Activated CD4-positive, alpha-beta T cell treated with anti-CD3 and anti-CD28 coated beads for 1 hour (primary cell): ENCODE results near the gene BTBD18.

Source experiments
- DNase-seq: peaks from one replicate; pipeline ENCODE4 v3.0.0-alpha.2; 2020

BTBD18 gene, protein sequence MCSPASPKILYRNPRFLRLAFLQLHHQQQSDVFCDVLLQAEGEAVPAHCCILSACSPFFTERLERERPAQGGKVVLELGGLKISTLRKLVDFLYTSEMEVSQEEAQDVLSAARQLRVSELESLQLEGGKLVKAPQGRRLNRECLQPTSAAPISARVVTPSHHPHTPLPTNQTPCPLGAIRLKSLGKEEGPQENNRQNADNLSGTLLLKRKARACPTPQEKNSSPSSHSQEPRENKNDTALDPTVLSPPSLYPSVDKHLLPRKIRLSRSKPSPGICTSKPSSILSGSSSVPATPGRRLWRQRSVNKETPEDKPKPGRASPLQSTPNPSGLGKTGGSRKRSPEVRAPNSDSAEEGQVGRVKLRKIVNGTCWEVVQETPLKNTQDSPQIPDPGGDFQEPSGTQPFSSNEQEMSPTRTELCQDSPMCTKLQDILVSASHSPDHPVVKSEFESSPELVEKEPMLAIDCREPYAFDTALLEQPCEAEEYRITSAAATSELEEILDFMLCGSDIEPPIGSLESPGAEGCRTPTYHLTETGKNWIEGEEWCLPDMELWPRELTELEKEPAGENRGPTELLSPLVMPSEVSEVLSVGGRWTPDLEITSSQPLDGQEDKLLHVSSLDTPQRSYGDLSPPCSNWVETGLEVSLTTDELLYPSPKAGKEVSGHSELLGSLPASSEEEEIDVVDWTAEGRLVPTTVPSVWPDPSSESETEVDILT

DNA sequence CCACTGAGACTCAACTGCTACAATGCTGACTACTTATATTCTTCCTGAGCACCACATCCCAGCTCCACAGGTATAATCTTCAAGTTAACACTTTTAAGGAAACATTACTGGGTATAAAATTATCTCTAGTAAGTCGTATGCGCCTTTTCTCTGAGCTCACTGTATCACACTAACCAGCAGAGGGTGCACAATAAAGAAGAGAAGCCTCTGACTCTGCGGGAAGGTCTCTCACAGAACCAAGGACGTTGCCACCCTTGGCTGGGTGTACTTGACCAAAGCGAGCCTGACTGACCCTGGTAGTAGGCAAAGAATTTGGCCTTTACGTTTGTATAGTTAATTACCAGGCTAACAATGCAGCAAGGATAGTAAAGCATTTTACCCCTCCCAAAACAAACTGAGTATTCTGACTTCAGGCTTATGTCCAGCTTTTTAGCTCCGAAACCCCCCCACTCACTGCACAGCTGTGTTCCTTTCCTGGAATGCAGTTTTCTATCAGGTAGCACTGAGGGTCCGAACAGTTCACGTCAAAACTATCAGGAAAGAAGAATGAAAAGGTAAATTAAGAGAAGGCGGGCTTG lies at the start of gene BTBD18:
BTBD18 (minus strand) TSS at position 144 of the 578 bp plus-strand sequence. CDS start 631 bp downstream, outside the sequence.
- no peak for DNase-seq

DNA sequence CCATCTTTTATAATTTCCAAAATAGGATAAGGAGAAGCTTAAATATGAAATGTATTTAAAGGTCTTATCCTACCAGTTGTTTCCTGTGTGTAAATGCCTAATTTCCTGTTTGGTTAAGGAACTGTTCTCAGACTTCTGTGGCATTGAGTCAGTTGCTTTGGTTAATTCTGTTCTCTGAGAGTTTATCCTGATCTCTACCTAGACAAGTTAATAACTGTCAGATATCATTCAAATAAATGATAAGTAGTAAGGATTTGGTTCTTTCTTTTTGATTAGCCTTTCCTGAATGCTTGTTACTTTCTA lies 49.5 kb upstream of the BTBD18 start:
- no peak for DNase-seq

- no peak for DNase-seq
Measured at GRCh38 chr11:57800444-57801182, 49.0 kb upstream of the BTBD18 start.

DNA sequence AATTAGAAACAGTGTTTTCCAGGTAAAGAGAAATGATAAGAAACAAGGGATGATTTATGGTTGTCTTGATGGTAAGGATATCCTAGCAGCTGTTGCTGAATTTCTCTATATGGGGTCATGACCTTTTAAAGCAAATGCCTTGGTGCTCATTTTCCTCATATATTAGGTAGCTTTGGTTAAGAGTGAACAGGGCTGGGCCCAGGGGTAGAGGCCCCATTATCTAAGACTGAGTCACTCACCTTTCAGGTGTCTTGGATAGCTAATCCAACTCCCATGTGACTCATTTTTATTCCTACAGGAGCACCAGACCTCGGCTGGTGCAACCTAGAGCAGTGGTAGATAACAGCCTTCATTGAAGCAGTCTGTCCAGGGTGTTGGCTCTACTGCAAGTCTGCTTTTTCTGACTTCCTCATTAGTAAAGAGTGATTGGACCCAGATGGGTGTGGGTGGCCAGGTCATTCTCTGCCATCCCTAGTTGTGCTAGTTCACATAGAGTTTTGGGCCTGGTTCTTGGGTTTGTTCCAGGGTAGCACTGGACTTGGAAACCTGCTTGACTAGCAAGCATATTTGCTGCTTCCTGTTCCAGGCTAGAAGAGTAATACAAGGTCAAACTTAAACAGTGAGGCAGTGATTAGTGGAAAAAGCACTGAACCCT lies 47.4 kb upstream of the BTBD18 start:
- DNase-seq, result no peak

- DNase-seq, result no peak
Measured at GRCh38 chr11:57793351-57794115, 41.9 kb upstream of the BTBD18 start.

GRCh38 chr11:57792870-57793269 lies 41.3 kb upstream of the BTBD18 start:
- DNase-seq, result no peak

DNA sequence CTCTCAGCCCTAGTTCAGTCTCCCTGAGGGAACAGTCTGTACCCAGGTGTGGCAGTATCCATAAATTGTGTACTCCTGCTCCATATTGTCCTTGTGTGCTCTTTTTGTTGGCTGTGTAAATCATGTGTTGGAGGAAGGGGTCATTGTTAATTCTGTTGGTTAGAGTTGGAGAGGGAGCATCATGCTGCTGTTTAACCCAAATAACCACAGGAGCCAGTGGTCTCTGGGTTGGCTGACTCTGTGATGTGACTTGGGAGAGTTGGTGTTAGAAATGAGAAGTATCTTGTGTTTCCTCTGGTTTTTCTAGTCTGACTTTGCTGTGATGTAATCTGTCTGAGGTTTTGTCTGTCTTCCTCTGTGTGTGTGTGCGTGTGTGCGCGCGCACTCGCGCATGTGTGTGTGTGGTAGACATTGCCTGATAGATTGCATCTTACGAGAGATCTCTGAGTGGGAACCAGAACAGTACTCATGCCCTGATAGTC lies 40.5 kb upstream of the BTBD18 start:
- peak; percentile 75 for DNase-seq

- DNase-seq, result no peak
Measured at GRCh38 chr11:57791321-57792059, 39.9 kb upstream of the BTBD18 start.

DNA sequence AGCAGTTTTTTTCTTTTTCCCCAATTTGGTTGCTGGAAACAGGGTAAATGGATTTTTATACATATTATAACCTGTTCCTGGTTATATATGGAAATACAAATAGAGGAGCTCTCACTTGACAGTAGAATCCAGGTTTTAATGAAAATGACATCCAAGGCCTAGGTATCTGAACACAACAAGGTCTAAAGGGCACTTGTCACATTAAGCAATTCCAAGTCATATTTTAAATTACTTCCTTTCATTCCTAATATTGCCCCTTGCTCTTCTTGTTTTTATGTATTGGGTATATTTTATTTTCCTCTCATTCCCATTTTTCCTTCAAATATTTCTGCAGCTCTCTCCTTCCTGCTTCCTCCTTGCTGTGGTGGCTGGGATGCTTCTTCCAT lies 37.1 kb upstream of the BTBD18 start:
- DNase-seq, result no peak

DNA sequence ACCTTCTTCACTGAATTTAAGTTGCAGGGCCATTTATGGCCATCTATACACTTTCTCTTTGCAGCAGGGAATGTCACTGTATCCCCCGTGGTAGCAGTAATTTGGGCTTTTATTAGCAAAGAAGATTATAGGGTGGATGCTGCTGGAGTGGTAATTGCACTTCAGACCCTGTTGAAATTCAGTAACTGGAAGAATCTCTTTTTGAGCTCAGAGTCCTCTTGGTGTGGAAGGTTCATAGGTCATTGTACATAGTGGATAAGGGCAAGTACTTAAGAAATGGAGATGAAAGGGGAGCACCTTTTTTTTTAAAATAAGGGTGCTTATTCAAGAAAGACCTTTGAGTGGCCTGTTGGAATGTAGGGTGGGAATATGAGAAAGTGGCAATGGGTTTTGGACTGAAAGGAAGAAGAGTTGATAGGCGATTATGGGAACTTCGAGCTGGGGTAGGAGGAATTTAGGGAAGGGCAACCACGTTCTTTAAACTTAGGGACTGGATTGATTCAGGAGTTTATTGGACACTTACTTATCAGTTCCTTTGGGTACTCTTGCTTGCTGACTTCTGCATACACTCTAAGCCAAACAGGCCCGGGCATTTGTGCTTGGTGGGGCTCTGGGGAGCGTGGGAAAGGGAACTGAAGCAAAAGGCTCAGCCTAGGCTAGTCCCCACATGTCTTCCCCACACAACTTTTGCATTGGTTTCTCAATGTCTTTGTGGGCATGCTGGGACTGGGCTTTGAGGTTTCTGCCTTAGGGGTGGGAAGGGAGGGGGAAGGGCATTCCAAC lies 36.5 kb upstream of the BTBD18 start:
- no peak for DNase-seq

- no peak for DNase-seq
Measured at GRCh38 chr11:57787006-57787604, 35.5 kb upstream of the BTBD18 start.

DNA sequence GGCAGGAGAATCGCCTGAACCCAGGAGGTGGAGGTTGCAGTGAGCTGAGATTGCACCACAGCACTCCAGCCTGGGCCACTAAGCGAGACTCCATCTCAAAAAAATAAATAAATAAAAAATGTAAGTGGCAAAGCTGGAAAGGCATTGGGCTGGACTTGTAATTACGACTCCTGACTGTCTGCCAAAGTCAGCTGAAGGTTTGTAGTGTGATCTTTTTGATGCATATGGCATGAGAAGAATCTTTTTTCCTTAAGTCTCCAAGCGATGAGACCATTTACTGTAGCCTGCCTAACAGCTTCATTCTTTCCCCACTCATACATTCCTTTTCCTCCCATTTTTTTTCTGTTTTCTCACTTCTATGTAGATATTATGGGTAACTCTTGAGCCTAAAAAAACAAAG lies 34.8 kb upstream of the BTBD18 start:
- DNase-seq, result no peak

DNA sequence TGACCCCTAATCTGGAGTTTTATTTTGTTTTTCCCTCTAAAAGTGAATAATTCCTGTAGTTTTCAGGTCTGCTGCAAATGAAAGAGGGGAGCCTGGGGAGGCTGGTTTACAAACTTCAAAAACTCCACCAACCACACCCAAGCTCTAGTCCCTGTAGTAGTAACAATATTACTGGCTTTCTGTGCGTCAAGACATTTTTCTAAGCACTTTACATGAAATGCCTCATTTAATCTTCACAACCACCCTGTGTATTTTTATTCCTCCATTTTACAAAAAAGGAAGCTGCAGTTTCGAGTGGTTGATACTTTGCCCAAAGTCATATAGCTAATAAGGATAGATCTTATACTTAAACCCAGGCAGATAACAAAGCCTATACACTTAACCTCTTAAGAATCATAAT lies 33.5 kb upstream of the BTBD18 start:
- DNase-seq, result no peak

DNA sequence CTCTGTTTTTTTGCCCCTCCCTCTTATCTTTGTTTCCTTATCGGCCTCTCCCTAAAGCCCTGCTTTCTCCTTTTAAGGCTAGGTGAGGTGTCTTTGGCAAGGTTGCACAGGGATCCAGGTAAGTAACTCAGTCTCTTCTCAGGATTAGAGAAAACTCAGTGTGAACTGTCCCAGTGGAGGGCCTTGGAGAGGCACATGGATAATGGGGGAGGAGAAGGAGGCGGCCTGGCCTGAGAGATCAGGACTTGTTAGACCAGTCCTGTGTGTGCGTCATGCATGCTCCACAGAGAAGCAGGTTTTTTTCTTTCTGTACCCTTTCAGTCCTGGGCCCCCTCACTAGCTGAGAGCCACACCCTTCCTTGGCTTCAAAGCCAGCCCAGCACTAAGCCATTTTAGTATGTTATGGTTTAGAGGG lies 29.9 kb upstream of the BTBD18 start:
- DNase-seq, result no peak

GRCh38 chr11:57779276-57779675 lies 27.7 kb upstream of the BTBD18 start:
- no peak for DNase-seq

DNA sequence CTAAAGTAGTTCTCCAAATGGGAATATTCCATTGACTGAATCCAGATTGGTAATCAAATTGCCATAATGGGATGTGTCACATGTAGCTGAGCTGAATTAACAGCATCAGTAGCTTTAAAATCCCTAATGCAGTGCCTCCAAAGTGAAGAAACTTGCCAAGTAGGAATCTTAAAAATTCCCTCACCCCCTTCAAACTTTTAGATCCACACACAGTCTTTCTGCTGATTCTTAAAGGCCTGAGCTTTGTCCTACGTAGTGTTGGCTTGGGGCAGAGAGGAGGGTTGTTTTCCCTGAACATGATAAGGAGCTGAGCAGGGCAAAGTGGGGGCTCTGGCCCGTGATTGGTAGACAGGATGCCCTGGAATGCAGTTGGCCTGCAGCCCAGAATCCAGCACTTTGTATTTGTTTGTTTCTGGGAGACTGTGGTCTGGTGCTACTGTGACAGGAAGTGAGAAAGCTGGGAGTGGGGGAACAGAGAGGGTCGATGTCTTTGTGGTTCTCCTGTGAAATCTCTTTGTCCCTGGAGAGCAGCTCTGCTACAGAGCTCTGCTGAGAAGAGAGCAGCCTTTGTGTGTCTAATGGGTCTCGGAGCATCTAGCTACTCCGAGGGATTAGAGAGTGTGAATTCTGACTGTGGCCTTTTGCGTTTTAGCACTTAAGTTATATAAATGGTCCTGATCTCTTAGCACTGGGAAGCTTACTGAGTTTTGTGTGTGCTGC lies 26.9 kb upstream of the BTBD18 start:
- no peak for DNase-seq

- DNase-seq, result no peak
Measured at GRCh38 chr11:57777969-57778317, 26.3 kb upstream of the BTBD18 start.

- no peak for DNase-seq
Measured at GRCh38 chr11:57776577-57777210, 25.1 kb upstream of the BTBD18 start.

DNA sequence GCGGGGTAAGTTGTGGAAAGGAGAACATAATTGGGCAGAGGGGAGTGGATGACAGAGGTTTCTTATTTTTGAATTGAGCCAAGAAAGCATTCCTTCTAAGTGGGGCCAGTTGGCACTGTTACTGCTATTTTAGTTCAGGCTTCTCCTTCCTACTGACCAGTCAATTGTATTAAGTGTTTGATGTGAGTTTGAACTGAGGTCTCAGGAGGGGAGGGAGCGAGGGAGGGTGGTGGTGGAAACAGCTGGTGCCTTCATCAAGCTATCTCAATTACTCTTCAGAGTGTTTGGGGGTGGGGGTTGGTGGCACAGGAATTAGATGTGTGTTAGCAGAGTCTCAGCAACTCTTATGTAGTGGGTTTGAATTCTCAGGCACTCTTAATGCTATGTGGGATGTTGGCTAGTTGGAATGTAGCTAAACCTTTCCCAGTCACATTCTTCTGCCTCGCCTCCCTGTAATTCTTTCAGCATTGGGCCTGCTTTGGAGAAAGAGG lies 24.5 kb upstream of the BTBD18 start:
- no peak for DNase-seq
